ENCODE data around the gene PRR14L. TPM values are rescaled to one million over a fixed set of nuclear protein-coding genes. Genes with fewer than 3 reads are reported as not detected.

The PRR14L gene
- total and polyA plus RNA-seq, 2 of the 13 experiments (the other 11 are each of a cell fraction or from before 2014, with no cell fraction given) = 6.6 to 16.5 TPM

GRCh38 chr22:31661851-31662667 lies 87.9 kb downstream of the PRR14L start, which contains the start of gene PISD:
Gene PISD (minus strand): TSS chr22:31662215. CDS start chr22:31662208, 7 bp downstream.
- POLR2A ChIA-PET = interaction anchor here (0.6 to 3.0 kb wide), 31 partner anchors 9 to 814 kb away, joined by 3 to 33 read pairs (median 4); partner anchors contain the start of genes DEPDC5 and PRR14L
- BruUV-seq (replicated peaks) = no TSS peak
- Histone ChIP-seq H3K27ac (ENCODE audit: extremely low read length, insufficient read depth, low read length) (peak within 1 kb of the TSS; percentile 83), H3K4me3 (replicated peaks in 1 of 3; ENCODE audit: insufficient read depth in 1 of 3, low read depth in 2 of 3, low read length in 3 of 3) (peak within 1 kb of the TSS; percentile 83 to 100 (median 93)), H3K9me3 (ENCODE audit: low read length) (no peaks in the 10 kb centered on the region), H2AFZ (ENCODE audit: low read length) (peak within 1 kb of the TSS; percentile 96), H4K20me1 (ENCODE audit: insufficient read depth, low read length) (peaks cover 5% of the 10 kb centered on the region; the same call in 1 of the 2 replicates), H3K4me1 (ENCODE audit: insufficient read depth, low read length) (peaks cover 42% of the 10 kb centered on the region), H3K9ac (ENCODE audit: insufficient read depth, low read depth, low read length) (peak within 1 kb of the TSS; percentile 83), H3K4me2 (ENCODE audit: low read depth, low read length) (peak within 1 kb of the TSS; percentile 88), H3K36me3 (replicated peaks in 1 of 2; ENCODE audit: control insufficient read depth in 1 of 2, insufficient read depth in 2 of 2, low read length in 2 of 2) (no peaks in the 10 kb centered on the region), H3K27me3 (ENCODE audit: control insufficient read depth in 1 of 2, insufficient read depth in 2 of 2, low read length in 2 of 2) (no peaks in the 10 kb centered on the region; a peak in 2 of 5 replicates), H3K79me2 (ENCODE audit: insufficient read depth, low read length) (peaks cover 45% of the 10 kb centered on the region)
- CTCF ChIA-PET (ENCODE audit: low intra/inter-chr PET ratio, low total read pairs) = no interaction called here
- 0% methylated on average over 15 of the region's 52 CpGs for WGBS (ENCODE audit: low lambda C conversion rate)
- intact Hi-C loops (cut with micrococcal nuclease; ENCODE audit: unreplicated experiment) (loop anchor here (1.0 to 10.0 kb wide), 4 partner anchors 90 to 423 kb away; partner anchors contain the start of genes DEPDC5, PRR14L and YWHAH), in situ Hi-C loops (cut with HindIII; ENCODE audit: extremely low pct_ligation_motif_present, low pct_unique_long_range_greater_than_20kb) (loop anchor here (25.0 kb wide), 1 partner anchor 425 kb away; no protein-coding TSS in a partner anchor)
- FAIRE-seq (peak; percentile 92), DNase-seq (ENCODE audit: low spot score) (peak; percentile 92), ATAC-seq (peak; percentile 92)
- TF ChIP-seq MXD4 (CRISPR knock-in tag; IDR thresholded peaks at IDR 0.05) (peak; percentile 91; the same call in 1 of the 2 replicates), NFIB (CRISPR knock-in tag; IDR thresholded peaks at IDR 0.05; ENCODE audit: borderline replicate concordance) (no peak), DRAP1 (CRISPR knock-in tag; IDR thresholded peaks at IDR 0.05) (peak; percentile 95), ZNF546 (CRISPR knock-in tag; conservative IDR thresholded peaks at IDR 0.05) (no peak), PRDM4 (CRISPR knock-in tag; IDR thresholded peaks at IDR 0.05; ENCODE audit: borderline replicate concordance) (no peak), RFXANK (CRISPR knock-in tag; IDR thresholded peaks at IDR 0.05) (no peak), ZNF674 (CRISPR knock-in tag; IDR thresholded peaks at IDR 0.05; ENCODE audit: low read depth) (no peak), HMGA1 (CRISPR knock-in tag; conservative IDR thresholded peaks at IDR 0.05) (no peak), ZNF274 (CRISPR knock-in tag; IDR thresholded peaks at IDR 0.05) (no peak; the same call in 1 of the 2 replicates), AHDC1 (CRISPR knock-in tag; IDR thresholded peaks at IDR 0.05; ENCODE audit: borderline replicate concordance) (no peak; the same call in 1 of the 2 replicates), AGO1 (IDR thresholded peaks at IDR 0.05; ENCODE audit: low read depth, low read length, poor library complexity, severe bottlenecking) (peak; percentile 60), ZBTB2 (CRISPR knock-in tag; IDR thresholded peaks at IDR 0.05; ENCODE audit: low read depth) (0 out of 2 replicates have a peak, but pooled peaks have one; percentile 59)

Data from HepG2 (cell line).